GM12864 (cell line): ENCODE data around the gene TMTC4.
A peak's percentile ranks its signal among the peaks of the same experiment; 100 is the strongest.

Experiments used
- DNase-seq: peaks from one replicate; pipeline ENCODE4 v3.0.0-alpha.2; 2011; ENCODE audit warnings: low read depth
- H3K4me3 ChIP-seq: 2 replicates; pipeline ENCODE4 v1.5.1; 2011; ENCODE audit warnings: mild to moderate bottlenecking, low read depth, low read length, control low read depth
- TF ChIP-seq, protein P1 (sequence below): IDR thresholded peaks from 2 replicates; pipeline ENCODE4 v1.5.1; 2011; ENCODE audit warnings: low read depth, mild to moderate bottlenecking, moderate library complexity, low read length, control low read depth, inconsistent platforms; ENCODE audit errors: missing control alignments

TMTC4 gene

DNA sequence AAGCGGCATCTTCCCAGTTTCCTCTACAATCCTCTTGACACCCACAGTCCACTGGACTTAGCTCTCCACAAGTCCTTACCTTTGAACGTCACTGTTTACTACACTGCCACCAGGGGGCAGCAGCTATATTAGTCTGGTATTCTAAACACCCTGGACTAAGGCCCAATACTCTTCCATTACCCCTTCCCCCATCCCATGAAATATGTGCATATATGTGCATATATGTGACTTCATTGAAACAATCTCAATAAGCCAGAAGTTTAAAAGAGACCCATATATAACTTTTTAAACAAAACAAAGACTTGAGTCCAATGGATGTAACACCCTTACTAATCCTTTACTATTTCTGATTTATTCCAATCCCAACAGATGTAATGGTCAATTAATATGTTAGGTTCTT, 101.5 kb downstream of the TMTC4 start:
- TF ChIP-seq, protein P1, sequence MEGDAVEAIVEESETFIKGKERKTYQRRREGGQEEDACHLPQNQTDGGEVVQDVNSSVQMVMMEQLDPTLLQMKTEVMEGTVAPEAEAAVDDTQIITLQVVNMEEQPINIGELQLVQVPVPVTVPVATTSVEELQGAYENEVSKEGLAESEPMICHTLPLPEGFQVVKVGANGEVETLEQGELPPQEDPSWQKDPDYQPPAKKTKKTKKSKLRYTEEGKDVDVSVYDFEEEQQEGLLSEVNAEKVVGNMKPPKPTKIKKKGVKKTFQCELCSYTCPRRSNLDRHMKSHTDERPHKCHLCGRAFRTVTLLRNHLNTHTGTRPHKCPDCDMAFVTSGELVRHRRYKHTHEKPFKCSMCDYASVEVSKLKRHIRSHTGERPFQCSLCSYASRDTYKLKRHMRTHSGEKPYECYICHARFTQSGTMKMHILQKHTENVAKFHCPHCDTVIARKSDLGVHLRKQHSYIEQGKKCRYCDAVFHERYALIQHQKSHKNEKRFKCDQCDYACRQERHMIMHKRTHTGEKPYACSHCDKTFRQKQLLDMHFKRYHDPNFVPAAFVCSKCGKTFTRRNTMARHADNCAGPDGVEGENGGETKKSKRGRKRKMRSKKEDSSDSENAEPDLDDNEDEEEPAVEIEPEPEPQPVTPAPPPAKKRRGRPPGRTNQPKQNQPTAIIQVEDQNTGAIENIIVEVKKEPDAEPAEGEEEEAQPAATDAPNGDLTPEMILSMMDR: peak; percentile 76
- peak; percentile 49 for DNase-seq
- H3K4me3 ChIP-seq: no peak overlapping the region

DNA sequence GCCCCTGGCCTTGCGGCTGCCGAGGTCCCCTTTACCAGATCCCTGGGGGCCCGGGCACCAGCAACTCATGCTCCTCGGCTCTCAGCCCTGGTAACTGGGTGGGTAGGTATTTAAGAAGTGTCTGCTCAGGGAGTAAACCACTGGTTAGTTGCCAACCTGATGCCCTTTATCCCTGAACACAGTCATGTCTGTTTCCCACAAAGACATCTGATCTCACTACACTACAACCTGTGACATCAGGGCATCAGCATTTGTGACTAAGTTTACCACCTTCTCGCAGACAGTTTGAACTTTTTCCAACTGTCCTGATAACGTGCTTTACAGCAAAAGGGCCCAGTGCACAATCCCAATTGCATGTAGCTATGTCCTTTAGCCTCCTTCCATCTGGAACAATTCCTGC, 108.1 kb downstream of the TMTC4 start:
- TF ChIP-seq, protein P1: no peak
- no peak for DNase-seq
- H3K4me3 ChIP-seq: no peak overlapping the region

DNA sequence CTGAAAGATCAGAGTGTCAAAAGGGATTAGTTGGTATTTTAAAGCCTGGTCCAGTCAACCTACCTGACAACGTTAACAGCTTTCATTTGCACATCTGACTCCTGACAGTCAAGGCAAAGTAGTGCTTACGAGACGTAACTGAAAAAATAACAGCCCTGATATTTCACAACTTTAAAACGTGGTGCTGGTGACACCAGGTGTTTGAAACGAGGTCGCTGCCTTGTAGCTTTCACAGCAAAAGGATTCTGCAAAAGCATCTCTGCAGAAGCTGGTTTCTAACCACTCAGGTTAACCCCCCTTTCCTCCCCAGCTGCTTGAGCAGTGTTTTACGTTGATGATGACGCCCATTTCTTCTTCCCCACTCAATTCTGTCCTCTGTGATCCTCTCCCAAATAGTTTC, 109.3 kb downstream of the TMTC4 start:
- DNase-seq: no peak
- TF ChIP-seq, protein P1: no peak
- H3K4me3 ChIP-seq: no peak overlapping the region

DNA sequence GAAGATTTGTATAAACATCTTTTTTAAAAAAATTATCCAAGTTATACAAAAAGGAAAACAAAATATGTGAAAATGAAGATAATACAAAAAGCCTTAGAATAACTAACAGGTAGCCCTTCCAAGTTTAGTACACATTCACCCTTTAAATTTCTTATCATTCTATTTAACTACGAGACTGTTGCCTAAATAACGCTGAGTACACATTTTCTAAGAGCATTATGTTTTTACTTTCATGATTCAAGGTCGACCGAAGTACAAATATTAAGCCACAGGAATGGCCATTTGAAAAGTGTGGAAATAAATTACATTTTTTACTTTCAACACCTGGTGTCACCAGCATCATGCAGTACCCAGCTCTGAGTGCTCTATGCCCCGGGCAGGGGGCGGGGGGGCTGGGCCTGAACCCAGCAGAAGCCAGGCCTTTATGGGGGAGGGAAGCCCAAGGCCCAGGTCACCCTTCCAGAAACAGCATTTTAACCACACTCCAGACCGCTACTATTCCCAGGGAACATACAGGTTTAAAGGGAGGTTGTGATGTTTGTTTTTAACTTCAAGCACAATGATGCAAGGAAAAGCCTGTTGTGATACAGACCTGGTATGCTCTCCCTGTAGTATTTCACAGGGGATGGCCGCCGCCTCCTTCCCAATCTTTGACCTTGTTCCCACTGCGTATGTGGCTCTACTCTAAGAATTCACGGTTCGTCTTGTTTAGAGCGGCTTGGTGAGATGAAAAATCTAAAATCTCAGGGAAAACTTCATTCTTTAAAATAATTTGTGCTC, 110.0 kb downstream of the TMTC4 start:
- TF ChIP-seq, protein P1: no peak
- no peak overlapping the region for H3K4me3 ChIP-seq
- DNase-seq: no peak

DNA sequence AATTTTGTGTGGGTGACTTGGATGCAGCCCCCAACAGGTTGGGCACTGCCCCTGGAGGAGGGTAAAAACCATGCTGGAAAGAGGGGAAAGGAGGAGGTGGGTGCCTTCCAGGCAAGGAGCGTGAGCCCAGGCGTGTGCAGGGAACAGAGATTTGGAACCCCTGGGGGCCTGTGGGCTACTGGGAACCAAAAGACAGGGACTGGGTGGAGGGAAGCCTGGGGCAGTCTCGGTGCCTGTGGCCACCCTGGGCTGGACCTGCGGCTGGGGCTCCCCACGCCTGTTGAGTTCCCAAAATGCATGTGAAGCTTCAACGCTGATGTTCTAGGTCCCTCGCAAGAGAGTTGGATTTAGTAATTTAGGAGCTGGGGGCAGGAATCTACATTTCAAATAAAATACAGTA, 110.8 kb downstream of the TMTC4 start:
- TF ChIP-seq, protein P1: no peak

DNA sequence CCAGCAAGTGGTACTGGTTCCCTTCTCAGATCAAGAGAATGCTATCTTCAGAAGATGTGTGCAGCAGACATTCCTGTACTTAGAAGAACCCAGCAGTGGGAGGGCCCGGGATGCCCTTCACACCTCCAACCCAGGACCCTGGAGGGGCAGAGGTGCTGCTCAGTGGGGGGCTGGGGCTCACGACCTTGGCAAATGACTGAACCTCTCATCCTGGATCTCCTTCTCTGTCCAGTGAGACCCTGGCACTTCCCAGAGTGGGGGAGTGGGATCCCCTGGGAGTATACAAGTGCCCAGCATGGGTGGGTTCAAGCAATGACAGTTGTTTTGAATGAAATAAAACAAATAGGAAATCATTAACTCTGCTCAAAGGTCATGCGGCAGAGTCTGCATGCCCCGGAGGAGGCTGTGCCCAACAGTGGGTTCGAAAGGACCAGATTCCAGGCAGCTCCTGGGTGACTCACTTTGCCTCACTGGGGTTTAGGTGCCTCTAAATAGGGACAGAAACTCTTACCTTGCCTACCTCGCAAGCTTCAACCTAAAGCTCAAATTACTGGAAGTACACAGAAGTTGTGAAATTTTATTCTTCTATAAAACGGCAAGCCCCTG, 112.9 kb downstream of the TMTC4 start:
- TF ChIP-seq, protein P1: no peak
- DNase-seq: no peak
- H3K4me3 ChIP-seq: no peak overlapping the region

More for the DNA sequence above, 110.8 kb downstream of the TMTC4 start:
- H3K4me3 ChIP-seq: no peak overlapping the region
- DNase-seq: no peak

DNA sequence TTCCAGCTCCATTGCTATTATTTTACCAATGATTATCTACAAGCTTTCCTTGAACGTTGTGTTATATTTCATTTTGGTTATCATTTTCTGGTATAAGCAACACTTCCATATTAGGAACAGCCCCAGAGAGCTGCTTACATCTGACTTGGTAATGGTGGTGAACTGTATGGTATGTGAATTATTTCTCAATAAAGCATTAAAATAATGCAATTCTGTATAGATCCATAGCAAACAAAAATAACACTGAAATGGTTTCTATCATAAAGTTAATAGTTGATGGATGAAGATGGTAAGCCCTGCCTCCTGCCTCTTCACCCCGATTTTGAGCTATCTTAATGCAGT, 113.5 kb downstream of the TMTC4 start:
- TF ChIP-seq, protein P1: no peak
- H3K4me3 ChIP-seq: no peak overlapping the region
- no peak for DNase-seq
